HG03045 (cell line): ENCODE results near the gene SGF29.
"Not testable (repeated sequence)": the region's sequence is repeated elsewhere in the genome, so short reads cannot be mapped to it uniquely, and the experiment has no call there.

Source experiments
- ATAC-seq: cut with Tn5 transposase; IDR thresholded peaks from one replicate; pipeline ENCODE4 v1.9.1; 2021; ENCODE audit warnings: mild to moderate bottlenecking, moderate library complexity; ENCODE audit not compliant: unreplicated experiment

The SGF29 gene

DNA sequence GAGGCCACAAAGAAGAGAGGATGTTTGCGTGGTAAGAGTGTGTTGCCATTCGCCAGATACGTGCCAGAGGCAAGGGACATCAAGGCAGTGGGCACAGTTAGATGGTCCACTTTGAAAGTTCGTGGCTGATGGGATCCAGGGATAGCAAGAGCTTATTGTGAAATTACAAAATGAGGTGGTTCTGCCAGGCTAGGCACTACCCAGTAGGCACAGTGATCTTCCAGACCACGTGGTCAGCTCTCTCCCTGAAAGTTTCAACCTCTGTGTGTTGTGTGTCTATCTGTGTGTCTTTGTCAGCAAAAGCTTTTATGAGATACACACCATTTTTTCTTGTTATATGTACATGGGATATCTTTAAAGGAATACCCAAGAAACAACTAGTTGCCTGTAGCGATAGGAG is 9.5 kb downstream of the SGF29 start:
- no peak for ATAC-seq

DNA sequence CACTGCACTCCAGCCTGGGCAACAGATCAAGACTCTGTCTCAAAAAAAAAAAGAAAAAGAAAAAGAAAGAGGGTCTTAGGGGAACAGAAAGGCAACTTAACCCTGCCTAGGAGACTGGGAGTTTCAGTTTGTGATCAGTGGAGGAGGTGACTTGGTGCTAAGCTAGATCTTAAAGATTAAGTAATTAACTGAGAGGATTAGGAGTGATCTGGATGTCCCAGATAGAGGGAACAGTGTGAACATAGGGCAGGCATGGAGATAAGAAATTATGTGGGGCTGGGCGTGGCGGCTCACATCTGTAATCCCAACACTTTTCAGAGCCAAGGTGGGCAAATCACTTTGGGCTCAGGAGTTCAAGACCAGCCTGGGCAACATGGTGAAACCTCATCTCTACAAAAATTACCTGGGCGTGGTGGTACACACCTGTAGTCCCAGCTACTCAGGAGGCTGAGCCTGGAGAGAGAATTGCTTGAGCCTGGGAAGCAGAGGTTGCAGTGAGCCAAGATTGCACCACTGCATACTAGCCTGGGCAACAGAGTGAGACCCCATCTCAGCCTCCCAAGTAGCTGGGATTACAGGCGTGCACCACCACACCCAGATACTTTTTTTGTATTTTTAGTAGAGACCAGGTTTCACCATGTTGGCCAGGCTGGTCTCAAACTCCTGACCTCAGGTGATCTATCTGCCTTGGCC is 12.7 kb downstream of the SGF29 start:
- ATAC-seq = not testable (repeated sequence)

DNA sequence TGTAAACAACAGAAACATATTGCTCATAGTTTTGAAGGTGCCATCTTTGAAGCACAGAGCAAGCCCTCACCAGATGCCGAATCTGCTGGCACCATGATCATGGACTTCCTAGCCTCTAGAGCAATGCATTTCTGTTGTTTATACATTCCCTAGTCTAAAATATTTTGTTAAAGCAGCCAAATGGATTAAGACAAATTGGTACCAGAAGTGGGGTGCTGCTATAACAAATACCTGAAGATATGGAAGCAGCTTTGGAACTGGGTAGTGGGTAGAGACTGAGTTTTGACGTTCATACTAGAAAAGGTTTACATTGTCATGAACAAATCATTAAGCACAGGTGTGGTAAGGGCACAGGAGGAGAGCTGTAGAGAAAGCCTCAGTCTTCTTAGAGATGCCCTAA is 13.6 kb downstream of the SGF29 start:
- no peak for ATAC-seq

DNA sequence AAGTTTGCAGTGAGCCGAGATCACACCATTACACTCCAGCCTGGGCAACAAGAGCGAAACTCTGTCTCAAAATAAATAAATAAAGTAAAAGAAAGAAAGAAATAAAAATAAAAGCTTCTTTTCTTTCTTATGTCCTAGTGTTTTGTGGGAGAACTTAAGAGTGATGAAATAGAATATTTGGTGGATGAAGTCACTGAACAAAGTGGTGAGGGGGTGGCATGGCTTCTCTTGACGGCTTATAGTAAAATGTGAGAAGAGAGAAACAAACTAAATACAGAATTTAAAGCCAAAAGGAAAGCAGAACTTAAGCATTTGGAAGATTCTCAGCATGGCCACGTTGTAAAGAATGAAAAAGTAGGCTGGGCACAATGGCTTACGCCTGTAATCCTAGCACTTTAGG is 15.3 kb downstream of the SGF29 start:
- ATAC-seq = no peak

DNA sequence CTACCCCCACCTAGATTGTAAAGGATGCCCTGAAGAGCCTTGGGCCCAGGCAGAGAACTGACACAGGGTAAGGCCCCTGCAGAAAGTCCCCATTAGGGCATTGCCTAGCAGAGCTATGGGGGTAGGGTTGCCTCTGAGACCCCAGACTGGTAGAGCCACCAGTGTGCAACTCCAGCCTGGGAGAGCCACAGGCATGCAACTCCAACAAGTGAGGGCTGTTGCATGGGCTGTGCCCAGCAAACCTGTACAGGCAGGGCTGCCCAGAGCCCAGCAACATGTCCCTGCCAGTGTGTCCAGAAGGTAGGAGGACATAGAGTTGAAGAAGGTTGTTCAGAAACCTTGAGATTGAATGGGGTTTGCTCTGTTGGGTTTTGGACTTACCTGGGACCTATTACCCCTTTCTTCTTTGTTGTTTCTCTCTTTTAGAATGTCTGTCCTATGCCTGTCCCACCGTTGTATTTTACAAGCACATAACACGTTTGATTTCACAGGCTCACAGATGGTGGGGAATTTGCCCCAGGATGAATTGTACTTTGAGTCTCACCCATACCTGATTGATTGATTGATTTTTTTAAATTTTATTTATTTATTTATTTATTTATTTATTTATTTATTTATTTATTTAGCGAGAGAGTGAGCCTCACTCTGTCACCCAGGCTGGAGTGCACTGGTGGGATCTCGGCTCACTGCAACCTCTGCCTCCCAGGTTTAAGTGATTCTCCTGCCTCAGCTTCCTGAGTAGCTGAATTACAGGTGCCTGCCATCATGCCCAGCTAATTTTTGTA is 16.4 kb downstream of the SGF29 start:
- ATAC-seq = no peak

DNA sequence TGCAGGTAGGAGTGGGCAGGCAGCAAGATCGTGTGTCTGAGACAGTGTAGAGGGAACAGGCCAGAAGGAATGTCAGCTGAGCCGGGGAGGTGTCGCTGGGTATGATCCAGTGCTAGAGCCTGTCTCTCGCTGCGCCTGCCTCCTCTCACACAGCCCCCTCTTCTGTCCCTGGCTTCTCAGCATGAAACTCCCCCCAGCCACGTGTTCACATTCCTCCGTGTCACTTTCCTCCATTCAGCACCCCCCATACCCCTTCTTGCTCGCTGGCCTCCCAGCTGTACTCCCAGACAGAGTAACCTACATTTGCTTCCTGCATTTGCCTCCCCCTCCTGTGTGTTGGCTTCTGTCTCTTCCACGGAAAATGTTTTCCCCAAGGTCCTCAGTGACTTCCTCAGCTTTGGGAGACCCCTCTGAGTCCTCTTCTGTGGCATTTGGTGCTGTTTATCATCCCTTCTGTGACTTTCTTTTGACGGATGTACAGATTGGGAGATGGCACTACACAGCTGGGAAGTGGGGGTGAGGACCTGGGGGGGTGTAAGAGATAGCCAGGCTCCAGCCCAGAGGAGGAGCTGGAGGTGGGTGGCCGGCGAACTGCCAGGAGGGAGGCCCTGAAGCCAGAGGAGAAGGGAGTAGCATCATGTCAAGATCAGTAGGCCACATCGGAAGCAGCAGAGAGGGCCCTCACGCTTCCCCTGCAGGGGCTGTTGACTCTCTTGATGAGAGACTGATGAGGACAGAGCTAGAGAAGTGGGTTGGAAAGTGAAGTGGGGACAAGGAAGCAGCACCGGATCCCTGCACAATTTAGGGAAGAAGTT is 19.2 kb downstream of the SGF29 start:
- no peak for ATAC-seq

DNA sequence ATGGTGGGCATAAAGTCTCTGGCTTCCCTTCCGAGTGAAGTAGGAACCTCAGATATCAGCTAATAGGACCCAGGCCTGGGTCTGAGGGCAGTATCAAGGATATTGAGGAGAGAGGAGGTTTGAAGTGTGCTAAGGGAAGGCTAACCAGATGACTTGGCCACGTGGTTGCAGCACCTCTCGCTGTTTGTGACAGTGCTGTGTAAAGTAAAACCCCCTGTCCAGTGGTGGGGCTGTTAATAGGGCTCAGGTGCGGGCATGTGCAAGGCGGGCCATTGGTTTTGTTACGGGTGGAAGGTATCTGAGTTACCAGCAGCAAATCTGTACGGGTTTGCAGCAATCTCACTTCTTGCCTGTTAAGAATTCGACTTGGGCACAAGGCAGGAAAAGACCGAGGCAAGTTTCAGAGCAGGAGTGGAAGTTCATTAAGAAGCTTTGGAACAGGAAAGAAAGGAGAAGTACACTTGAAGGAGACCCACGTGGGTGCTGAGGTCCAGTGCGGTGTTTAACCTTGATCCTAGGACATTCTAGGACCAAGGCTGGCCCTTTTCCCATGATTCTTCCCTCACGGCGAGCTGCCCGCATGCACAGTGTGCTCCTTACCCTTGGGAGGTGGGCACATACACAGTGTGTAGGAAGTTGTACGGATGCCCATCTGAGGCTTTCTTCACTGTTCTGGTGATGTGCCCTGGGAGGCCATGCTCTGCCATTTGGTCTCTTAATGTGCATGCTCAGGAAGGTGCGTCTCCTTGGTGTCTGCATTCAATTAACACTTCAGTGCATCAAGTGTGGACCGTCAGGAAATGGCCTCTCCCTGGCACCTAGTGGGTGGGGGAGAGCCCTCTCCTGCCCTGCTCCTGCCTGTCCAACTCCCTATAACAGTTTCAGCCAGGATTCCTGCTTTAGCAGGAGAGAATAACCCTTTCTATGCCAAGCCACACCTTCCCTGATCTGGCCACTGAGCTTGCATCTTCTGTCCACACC is 20.3 kb downstream of the SGF29 start:
- ATAC-seq = no peak

DNA sequence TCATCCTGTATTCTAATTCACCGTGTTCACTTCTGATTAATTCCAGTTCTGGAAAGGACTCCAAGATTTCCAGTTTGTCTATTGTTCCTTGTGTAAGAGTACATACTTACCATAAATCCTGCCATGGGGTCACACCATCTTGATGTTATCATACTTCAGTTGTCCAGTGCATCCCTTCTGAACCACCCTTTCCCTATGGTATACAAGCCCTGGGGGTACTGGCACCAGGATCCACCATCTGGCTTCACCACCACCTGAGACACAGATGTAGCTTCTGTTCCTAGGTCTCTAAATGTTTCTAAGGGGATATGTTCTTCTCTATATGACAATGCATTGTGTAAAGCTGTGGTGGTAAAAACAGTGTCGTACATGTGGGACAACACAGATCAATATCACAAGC is 21.2 kb downstream of the SGF29 start:
- no peak for ATAC-seq

DNA sequence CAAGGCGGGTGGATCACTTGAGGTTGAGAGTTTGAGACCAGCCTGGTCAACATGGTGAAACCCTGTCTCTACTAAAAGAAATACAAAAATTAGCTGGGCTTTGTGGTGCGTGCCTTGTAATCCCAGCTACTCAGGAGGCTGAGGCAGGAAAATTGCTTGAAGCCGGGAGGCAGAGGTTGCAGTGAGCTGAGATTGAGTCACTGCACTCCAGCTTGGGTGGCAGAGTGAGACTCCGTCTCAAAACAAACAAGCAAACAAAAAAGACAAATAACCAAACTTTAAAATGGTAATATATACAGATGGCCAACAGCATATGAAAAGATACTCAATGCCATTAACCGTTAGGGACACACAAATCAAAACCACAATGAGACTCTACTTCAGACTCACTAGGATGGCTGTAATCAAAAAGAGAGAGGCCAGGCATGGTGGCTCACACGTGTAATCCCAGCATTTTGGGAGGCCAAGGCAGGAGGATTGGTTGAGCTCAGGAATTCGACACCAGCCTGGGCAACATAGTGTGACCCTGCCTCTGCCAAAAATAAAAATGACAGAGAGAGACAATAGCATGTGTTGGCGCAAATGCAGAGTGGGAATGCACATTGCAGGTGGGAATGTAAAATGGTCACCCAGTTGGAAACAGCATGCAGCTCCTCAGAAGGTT is 21.9 kb downstream of the SGF29 start:
- no peak for ATAC-seq

DNA sequence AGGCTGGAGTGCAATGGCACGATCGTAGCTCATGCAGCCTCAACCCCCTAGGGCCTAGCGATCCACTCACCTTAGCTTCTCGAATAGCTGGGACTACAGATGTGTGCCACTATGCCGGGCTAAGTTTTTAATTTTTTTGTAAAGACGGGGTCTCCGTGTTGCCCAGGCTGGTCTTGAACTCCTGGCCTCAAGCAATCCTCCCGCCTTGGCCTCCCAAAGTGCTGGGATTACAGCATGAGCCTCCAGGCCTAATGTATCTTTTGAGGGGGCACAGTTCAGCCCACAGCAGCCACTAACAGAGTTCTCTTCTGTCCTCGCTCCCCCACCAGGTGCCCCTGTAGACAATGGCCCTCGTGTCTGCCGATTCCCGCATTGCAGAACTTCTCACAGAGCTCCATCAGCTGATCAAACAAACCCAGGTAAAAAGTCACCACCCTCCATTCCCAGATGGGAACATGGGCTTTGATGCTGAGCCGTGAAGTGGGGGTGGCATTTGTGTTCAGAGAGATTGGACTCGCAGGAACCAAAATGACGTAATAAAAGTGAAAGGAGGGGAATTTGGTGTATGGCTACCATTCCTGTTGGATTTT is 27.1 kb downstream of the SGF29 start:
- ATAC-seq = no peak

DNA sequence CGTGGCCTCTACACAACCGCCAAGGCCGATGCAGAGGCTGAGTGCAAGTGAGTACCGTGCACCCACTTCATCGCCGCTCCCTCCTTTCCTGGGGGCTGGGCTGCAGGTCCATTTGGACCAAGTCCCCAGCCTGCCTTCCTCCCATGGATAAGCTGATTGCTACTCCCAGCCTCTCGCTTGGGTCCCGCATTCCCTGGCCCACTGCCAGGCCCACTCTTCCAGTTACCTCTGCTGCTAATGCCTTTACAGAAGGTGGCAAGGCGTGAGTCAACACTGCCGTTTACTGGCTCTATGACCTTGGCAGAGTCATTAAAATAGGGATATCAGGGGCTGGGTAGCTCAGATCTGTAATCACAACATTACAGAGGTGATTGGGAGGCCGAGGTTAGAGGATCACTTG is 32.0 kb downstream of the SGF29 start:
- ATAC-seq = no peak

DNA sequence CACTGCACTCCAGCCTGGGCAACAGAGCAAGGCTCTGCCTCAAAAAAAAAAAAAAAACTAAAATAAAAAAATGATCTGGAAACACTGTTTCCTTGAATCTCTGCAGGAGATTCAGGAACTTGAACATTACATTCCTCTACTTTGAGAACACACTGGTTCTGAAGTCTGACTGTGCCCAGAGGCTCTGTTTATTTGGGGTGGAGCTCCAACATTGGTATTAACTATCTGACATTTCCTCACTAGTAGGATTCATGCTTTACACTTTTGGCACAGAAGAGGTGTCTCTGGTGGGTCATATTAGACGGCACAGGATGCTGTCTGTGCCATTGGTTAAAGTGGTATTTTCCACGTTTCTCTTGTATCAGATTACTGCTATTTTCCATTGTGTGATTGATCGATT is 32.7 kb downstream of the SGF29 start:
- ATAC-seq = no peak

DNA sequence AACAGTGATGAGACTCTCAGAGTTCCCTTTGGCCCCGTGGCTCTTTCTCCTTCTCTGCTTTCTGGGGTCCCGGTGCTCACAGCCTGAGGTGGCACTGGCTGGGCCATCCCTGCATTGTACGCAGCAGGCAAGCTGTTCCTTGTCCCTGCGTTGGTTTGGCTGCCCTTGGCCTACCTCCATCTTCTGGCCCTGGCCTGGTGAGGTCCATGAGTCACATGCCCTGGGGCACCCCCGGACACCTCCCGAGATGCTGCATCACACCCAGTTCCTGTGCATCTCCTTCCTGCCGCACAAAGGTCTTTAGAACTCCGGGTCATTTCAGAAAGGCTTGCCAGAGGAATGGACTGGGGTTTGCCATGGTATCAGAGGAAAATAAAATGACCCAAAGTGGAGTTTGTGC is 33.7 kb downstream of the SGF29 start:
- no peak for ATAC-seq

DNA sequence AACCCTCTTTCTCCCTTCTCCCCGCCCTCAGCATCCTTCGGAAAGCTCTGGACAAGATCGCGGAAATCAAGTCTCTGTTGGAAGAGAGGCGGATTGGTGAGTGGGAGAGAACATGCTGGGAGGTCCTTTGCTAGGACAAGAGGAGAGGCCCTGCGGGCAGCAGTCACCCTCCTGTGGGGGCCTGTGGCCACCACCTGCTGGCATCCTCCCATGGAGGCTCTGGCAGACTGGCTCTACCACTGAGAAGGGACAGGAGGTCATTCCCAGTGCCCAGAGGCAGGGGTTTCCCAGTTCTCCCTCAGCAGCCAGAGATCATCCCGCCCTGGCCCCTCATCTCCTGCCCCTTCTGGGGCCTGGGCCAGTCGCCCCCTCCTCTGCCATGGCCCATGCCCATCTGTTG is 35.3 kb downstream of the SGF29 start:
- no peak for ATAC-seq

DNA sequence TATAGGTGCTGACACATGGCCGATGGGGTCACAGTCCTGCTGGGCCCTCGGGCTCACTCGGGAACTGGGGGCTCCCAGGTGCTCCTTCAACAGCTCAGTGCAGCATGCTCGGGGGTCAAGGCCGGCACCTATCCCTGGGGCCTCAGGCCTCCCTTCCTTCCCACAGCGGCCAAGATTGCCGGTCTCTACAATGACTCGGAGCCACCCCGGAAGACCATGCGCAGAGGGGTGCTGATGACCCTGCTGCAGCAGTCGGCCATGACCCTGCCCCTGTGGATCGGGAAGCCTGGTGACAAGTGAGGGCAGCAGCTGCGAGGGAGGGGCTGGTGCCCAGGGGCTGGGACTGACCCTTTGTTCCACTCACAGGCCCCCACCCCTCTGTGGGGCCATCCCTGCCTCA is 36.2 kb downstream of the SGF29 start:
- ATAC-seq = no peak

DNA sequence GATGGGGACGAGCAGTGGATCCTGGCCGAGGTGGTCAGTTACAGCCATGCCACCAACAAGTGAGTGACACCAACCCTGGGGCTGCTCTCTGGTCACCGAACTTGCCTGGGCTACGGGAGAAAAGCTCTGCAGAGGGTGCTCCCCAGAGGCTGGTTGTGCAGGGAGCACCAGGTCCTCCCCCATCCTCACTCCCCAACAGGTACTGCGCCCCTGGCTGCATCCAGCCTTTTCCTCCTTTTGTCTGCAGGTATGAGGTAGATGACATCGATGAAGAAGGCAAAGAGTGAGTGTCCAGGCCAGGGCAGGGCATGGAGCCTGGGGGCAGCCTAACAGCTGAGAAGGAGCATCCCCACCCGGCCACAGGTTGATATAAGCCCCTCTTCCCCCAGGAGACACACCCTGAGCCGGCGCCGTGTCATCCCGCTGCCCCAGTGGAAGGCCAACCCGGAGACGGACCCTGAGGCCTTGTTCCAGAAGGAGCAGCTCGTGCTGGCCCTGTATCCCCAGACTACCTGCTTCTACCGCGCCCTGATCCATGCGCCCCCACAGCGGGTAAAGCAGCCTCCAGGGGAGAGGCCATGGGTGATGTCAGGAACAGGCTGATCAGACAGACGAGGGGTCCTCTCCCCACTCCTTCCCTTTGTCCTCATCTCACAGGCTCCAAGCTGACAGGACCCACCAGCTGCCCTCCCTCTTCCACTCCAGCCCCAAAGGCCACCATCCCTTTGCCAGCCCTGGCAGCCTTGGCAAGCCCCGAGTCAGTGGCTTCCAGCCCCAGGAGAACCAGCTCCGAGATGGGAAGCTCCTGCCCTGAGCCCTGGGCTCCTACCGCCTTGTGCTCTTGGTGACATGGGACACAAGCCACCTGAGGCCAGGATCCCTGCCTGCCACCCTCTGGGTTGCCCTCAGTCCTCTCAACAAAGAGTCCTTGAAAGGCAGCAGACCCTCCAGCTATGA is 36.9 kb downstream of the SGF29 start:
- no peak for ATAC-seq

DNA sequence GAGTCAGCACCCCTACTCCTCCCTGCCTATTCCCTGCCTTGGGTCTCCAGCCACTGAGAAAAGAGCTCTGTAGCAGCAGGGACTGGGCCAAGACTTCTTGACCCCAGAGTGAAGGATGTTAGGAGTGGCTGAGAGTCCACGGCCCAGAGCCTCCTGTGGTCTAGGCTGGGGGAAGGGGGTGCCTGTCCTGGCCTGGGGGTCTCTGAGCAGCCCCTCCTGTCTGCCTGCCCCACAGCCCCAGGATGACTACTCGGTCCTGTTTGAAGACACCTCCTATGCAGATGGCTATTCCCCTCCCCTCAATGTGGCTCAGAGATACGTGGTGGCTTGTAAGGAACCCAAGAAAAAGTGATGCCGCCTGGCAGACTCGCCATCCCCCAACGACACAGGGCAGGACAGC is 37.6 kb downstream of the SGF29 start:
- ATAC-seq = no peak

DNA sequence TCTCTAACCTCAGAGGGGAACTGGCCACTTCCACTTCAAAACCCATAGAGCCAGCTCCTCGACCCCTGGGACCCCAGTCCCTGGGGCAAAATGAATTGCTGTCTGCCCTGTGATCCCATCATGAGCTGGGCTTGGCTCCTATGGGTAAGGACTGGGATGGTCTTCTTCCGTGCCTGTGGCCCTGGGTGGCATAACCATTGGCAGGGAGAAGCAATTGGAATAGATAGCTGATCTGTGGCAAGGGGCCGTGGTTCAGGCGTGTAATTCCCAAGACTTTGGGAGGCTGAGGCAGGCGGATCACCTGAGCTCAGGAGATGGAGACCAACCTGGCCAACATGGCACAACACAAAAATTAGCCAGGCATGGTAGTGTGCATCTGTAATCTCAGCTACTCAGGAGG is 38.8 kb downstream of the SGF29 start:
- no peak for ATAC-seq
